ENCODE results near the gene RBM20.

GRCh38 chr10:110641256-110641655 lies 2.9 kb upstream of the RBM20 start:
- TF ChIP-seq CTCF (IDR thresholded peaks at IDR 0.05) (no peak), POLR2A (IDR thresholded peaks at IDR 0.05) (no peak)

Data from adrenal gland (tissue), 5 donors.